ENCODE results near the gene LBHD2.

- no peak for TF ChIP-seq POLR2AphosphoS5 (IDR thresholded peaks at IDR 0.05)
- no peak for TF ChIP-seq POLR2A (IDR thresholded peaks at IDR 0.05)
- TF ChIP-seq CTCF (IDR thresholded peaks at IDR 0.05), result no peak
- no peak for TF ChIP-seq EP300 (IDR thresholded peaks at IDR 0.05)
Measured at GRCh38 chr14:103041464-103041863, 42.5 kb upstream of the LBHD2 start.
